Neutrophil (primary cell): ENCODE measurements around the gene FAT1.

Experiments used
- H3K27ac ChIP-seq: fragments of 200-600 bp; sonication (generic); 2 replicates; pipeline ENCODE4 v1.5.1; 2016; ENCODE audit warnings: mild to moderate bottlenecking, moderate library complexity
- H3K27me3 ChIP-seq: fragments of 200-600 bp; sonication (generic); 2 replicates; pipeline ENCODE4 v1.6.0; 2016; ENCODE audit warnings: mild to moderate bottlenecking
- H3K36me3 ChIP-seq: fragments of 200-600 bp; sonication (generic); 2 replicates; pipeline ENCODE4 v1.5.1; 2017
- H3K4me1 ChIP-seq, 2 experiments: fragments of 200-600 bp in 1 of 2; sonication (generic) in 1 of 2; 1 replicate in 1 of 2; 2 replicates in 1 of 2; pipeline versions ENCODE4 v1.5.1 to v1.6.1; 2013 to 2016; ENCODE audit warnings: low read depth in 1 of 2, low read length in 1 of 2, mild to moderate bottlenecking in 1 of 2, moderate library complexity in 1 of 2; ENCODE audit not compliant: control insufficient read depth in 1 of 2, insufficient read depth in 1 of 2
- H3K4me3 ChIP-seq, 2 experiments: fragments of 200-600 bp in 1 of 2; sonication (generic) in 1 of 2; 1 replicate in 1 of 2; 2 replicates in 1 of 2; pipeline ENCODE4 v1.5.1; 2013 to 2016; ENCODE audit warnings: low read depth in 1 of 2, low read length in 1 of 2, mild to moderate bottlenecking in 1 of 2, moderate library complexity in 1 of 2
- H3K9me3 ChIP-seq: fragments of 200-600 bp; sonication (generic); 2 replicates; pipeline ENCODE4 v1.5.1; 2016
- TF ChIP-seq, protein P1 (sequence below): fragments of 200-600 bp; sonication (generic); IDR thresholded peaks from 2 replicates; pipeline ENCODE4 v1.5.1; 2016; ENCODE audit warnings: antibody characterized with exemption

The FAT1 gene

DNA sequence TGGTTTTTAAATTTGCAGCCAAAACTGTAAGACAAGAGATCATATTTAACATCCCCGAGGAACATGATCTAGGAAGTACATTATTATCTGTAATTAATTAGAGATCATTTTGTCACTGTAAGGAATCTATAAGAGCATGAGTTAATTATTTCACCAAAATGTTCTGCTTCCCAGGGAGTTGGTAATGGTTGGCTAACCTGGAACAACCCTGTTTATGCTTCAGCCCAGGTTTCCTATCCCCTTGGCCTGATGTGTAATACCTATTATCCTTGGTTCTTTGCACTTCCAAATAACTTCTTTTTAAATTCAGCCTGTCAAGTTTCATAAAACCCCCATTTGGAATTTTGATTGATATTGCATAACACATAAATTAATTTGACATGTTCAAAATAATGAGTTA is 161.9 kb downstream of the FAT1 start:
- Histone ChIP-seq H3K27ac (no peak overlapping the region), H3K9me3 (no peaks in the 10 kb centered on the region), H3K36me3 (no peaks in the 10 kb centered on the region), H3K4me1 (no peaks in the 10 kb centered on the region), H3K27me3 (no peaks in the 10 kb centered on the region), H3K4me3 (no peak overlapping the region)
- TF ChIP-seq, protein P1, sequence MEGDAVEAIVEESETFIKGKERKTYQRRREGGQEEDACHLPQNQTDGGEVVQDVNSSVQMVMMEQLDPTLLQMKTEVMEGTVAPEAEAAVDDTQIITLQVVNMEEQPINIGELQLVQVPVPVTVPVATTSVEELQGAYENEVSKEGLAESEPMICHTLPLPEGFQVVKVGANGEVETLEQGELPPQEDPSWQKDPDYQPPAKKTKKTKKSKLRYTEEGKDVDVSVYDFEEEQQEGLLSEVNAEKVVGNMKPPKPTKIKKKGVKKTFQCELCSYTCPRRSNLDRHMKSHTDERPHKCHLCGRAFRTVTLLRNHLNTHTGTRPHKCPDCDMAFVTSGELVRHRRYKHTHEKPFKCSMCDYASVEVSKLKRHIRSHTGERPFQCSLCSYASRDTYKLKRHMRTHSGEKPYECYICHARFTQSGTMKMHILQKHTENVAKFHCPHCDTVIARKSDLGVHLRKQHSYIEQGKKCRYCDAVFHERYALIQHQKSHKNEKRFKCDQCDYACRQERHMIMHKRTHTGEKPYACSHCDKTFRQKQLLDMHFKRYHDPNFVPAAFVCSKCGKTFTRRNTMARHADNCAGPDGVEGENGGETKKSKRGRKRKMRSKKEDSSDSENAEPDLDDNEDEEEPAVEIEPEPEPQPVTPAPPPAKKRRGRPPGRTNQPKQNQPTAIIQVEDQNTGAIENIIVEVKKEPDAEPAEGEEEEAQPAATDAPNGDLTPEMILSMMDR: no peak

DNA sequence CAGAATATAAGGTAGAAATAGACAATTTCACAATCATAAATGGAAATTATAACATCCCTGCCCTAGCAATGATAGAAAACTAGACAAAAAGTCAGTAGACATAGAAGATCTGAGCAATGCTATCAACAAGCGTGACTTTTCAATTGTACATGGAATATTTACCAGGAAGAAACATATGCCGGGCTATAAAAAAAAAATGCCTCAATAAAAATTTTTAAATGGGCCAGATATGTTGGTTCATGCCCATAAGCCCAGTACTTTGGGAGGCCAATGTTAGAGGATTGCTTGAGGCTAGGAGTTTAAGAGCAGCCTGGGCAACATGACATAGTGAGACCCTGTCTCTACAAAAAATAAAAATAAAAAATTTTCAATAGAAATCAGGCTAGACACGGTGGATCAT is 163.0 kb downstream of the FAT1 start:
- Histone ChIP-seq H3K27me3 (peaks cover 7% of the 10 kb centered on the region), H3K36me3 (no peaks in the 10 kb centered on the region), H3K9me3 (no peaks in the 10 kb centered on the region), H3K4me3 (no peak overlapping the region), H3K4me1 (no peaks in the 10 kb centered on the region), H3K27ac (no peak overlapping the region)
- TF ChIP-seq, protein P1: no peak

DNA sequence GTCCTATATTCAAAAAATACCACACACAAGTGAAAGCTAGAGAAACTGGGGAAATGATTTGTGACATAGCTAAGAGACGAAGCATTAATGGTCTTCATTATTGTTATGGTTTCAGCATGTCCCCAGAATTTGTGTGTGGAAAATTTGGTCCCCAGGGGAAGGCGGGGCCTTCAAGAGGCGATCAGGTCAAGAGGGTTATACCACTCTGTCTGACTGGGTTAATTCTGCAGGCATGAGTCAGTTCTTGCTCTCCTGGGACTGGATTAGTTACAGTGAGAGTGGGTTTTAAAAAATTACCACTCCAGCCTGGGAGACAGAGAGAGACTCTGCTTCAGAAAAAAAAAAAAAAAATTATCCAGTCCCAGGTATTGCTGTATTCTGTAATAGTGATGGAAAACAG is 166.2 kb downstream of the FAT1 start:
- Histone ChIP-seq H3K27ac (no peak overlapping the region), H3K4me3 (no peak overlapping the region), H3K9me3 (no peaks in the 10 kb centered on the region), H3K4me1 (no peaks in the 10 kb centered on the region), H3K36me3 (no peaks in the 10 kb centered on the region), H3K27me3 (peaks cover 30% of the 10 kb centered on the region)
- TF ChIP-seq, protein P1: no peak

DNA sequence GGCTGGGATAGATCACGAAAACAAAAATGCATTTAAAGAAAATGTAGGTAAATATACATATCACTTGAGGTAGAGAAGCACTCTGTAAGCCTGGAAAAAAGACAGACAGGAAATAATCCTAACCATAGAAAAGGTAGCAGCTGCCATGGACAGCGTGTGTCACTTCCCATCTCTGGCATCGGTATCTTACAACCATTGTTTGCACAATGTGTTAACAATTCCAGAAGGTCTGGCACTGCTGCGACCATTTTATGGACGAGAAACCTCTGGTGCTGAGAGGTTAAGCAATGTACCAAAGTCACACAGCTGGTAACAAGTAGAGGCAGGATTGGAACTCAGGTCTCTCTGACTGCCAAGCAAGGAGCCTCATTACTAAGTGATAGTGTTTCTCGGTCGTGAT is 166.6 kb downstream of the FAT1 start:
- H3K27me3 ChIP-seq: peaks cover 30% of the 10 kb centered on the region
- no peak overlapping the region for H3K4me3 ChIP-seq
- no peaks in the 10 kb centered on the region for H3K36me3 ChIP-seq
- no peaks in the 10 kb centered on the region for H3K9me3 ChIP-seq
- no peak overlapping the region for H3K27ac ChIP-seq
- H3K4me1 ChIP-seq: no peaks in the 10 kb centered on the region
- TF ChIP-seq, protein P1: no peak

DNA sequence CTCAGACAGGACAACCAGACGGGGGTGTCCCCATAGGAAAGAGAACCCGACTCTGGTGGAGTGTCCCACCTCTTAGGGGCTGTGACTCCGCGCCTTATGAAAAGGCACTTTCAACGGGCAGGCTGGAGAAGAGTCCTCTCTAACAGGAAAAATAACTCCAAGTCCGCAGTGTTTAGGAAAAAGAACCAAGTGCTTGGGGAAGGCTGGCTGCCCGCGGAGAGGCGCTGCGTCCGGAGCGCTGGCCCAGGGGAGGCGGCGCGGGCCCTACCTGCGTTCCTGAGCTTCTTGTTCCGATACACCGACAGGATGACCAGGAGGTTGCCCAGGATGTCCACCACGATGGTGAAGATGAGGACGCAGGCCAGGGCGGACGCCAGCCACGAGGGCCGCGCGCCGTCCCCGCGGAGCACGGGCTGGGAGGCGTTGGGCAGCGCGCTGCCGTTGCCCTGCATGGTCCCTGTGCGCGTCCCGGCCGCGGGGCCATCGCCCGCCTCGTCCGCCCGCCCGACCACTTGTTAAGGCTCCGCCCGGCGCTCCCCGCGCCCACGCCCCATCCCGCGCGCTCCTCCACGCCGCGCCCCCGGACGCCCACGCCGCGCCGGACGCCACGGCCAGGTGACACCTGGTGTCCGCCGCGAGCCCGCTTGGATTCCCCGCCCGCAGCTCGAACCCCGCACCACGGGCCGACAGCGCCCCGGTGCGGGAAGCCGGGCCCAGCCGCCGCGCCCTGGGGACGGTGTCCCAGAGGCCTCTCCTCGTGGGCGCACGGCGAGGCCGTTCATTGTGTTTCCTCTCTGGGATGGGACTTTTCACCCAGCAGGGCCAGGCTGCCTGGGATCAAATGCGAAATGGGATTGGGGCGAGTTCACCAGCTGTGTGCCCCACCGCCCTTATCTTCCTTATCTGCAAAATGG is 168.5 kb downstream of the FAT1 start, which contains the start of gene MTNR1A:
MTNR1A (minus strand) TSS at position 654 of the 914 bp plus-strand sequence; CDS start at position 452, 202 bp downstream.
- peaks cover 30% of the 10 kb centered on the region for H3K27me3 ChIP-seq
- H3K4me3 ChIP-seq: no peak within 1 kb of the TSS
- no peaks in the 10 kb centered on the region for H3K9me3 ChIP-seq
- H3K27ac ChIP-seq: no peak within 1 kb of the TSS
- H3K36me3 ChIP-seq: no peaks in the 10 kb centered on the region
- TF ChIP-seq, protein P1: no peak
- H3K4me1 ChIP-seq: no peaks in the 10 kb centered on the region
